HG02970 (cell line): Measurements from ENCODE around the gene C19orf44.

Experiments used
- ATAC-seq: cut with Tn5 transposase; IDR thresholded peaks from one replicate; pipeline ENCODE4 v1.9.1; 2021; ENCODE audit warnings: mild to moderate bottlenecking, moderate library complexity, moderate number of reproducible peaks; ENCODE audit not compliant: unreplicated experiment, low FRiP score

The C19orf44 gene

GRCh38 chr19:16514383-16515019, 18.3 kb downstream of the C19orf44 start:
- ATAC-seq: no peak

GRCh38 chr19:16516381-16516780, 20.2 kb downstream of the C19orf44 start:
- ATAC-seq: no peak

- no peak for ATAC-seq
Observed at GRCh38 chr19:16516923-16517610, 20.9 kb downstream of the C19orf44 start.

- ATAC-seq: no peak
Observed at GRCh38 chr19:16518061-16518460, 21.9 kb downstream of the C19orf44 start.

- no peak for ATAC-seq
Observed at GRCh38 chr19:16518483-16519229, 22.5 kb downstream of the C19orf44 start.

GRCh38 chr19:16519230-16519687, 23.1 kb downstream of the C19orf44 start:
- ATAC-seq: no peak

- ATAC-seq: no peak
Observed at GRCh38 chr19:16520074-16520973, 24.1 kb downstream of the C19orf44 start.

- ATAC-seq: no peak
Observed at GRCh38 chr19:16520986-16521624, 24.9 kb downstream of the C19orf44 start.

- ATAC-seq: no peak
Observed at GRCh38 chr19:16521715-16522289, 25.6 kb downstream of the C19orf44 start.

- ATAC-seq: no peak
Observed at GRCh38 chr19:16522559-16523377, 26.6 kb downstream of the C19orf44 start.

- no peak for ATAC-seq
Observed at GRCh38 chr19:16524991-16525734, 29.0 kb downstream of the C19orf44 start.

GRCh38 chr19:16525751-16526481, 29.7 kb downstream of the C19orf44 start:
- no peak for ATAC-seq

- no peak for ATAC-seq
Observed at GRCh38 chr19:16527334-16527935, 31.2 kb downstream of the C19orf44 start.

- no peak for ATAC-seq
Observed at GRCh38 chr19:16527971-16528521, 31.9 kb downstream of the C19orf44 start.

GRCh38 chr19:16529466-16530144, 33.4 kb downstream of the C19orf44 start:
- ATAC-seq: no peak
